Thyroid gland (tissue), 4 donors: ENCODE data around the gene CYGB. TPM values are rescaled to one million over a fixed set of nuclear protein-coding genes. Genes with fewer than 3 reads are reported as not detected.

Experiments used
- DNase-seq, 2 donors: peaks; one replicate each; pipeline ENCODE4 v3.0.0-alpha.2; 2019
- H3K27ac ChIP-seq, 3 donors: fragments of 200-600 bp; sonication (generic); 1 replicate in 2 of 3; 2 replicates in 1 of 3; pipeline ENCODE4 v1.5.1; 2016 to 2019; ENCODE audit warnings: mild to moderate bottlenecking in 1 of 3, moderate library complexity in 1 of 3
- H3K27me3 ChIP-seq: fragments of 200-600 bp; sonication (generic); one replicate; pipeline ENCODE4 v1.5.1; 2019
- H3K36me3 ChIP-seq, 2 donors: fragments of 200-600 bp; sonication (generic); one replicate each; pipeline ENCODE4 v1.5.1; 2016 to 2019
- H3K4me1 ChIP-seq, 2 donors: fragments of 200-600 bp; sonication (generic); one replicate each; pipeline ENCODE4 v1.5.1; 2017 to 2019
- H3K4me3 ChIP-seq, 3 donors: fragments of 200-600 bp; sonication (generic); replicated peaks in 1 of 3; 1 replicate in 2 of 3; 2 replicates in 1 of 3; pipeline ENCODE4 v1.5.1; 2016; ENCODE audit warnings: mild to moderate bottlenecking in 1 of 3
- H3K9me3 ChIP-seq: fragments of 200-600 bp; sonication (generic); one replicate; pipeline ENCODE4 v1.5.1; 2017
- POLR2A ChIP-seq, 2 donors: fragments of 450-650 bp; IDR thresholded peaks; one replicate each; pipeline ENCODE4 v1.6.1; 2017; ENCODE audit warnings: antibody characterized with exemption in 2 of 2, mild to moderate bottlenecking in 2 of 2, moderate library complexity in 1 of 2
- WGBS, 2 donors: methylation state at CpG; one replicate each; pipeline ENCODE4 v1.1.5; 2017; 5-methylcytosine and 5-hydroxymethylcytosine counted together
- intact Hi-C: fragments of 100-400 bp; cut with DNase I; formaldehyde crosslinking; loops from one replicate; pipeline ENCODE4 v1.15.1; 2023
- total RNA-seq, 4 donors: library from RNA; depleted of rRNA; stranded (reverse); fragments of >200 nt; gene quantifications; one replicate each; pipeline ENCODE4 v1.2.3, GENCODE V29; 2016
- TF ChIP-seq, protein P1 (sequence below), 6 experiments: fragments of 200-600 bp in 3 of 6; fragments of 450-650 bp in 3 of 6; sonication (generic) in 3 of 6; IDR thresholded peaks; one replicate each; pipeline ENCODE4 v1.5.1; 2016 to 2019; ENCODE audit warnings: antibody characterized with exemption in 6 of 6, mild to moderate bottlenecking in 2 of 6, inconsistent platforms in 1 of 6, moderate library complexity in 1 of 6

The CYGB gene
- total RNA-seq, 4 donors from 2014 or later: 14.7 to 32.3 (median 25.6) TPM

DNA sequence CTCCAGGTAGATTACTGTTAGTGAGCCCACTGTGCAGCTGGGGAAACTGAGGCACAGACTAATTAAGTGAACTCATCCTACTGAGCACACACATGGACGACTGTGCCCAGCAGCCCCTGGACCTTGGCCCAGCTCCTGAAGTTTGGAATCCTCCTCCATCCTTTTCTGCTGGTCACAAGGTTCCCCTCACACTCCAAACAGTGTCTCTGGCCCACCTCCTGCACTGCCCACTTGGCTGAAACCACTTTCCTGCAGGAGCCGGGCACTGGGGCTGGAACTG lies 39.9 kb downstream of the CYGB start:
- Histone ChIP-seq H3K36me3 (no peaks in the 10 kb centered on the region), H3K9me3 (no peaks in the 10 kb centered on the region), H3K4me1 (peaks cover 47 to 65% of the 10 kb centered on the region in 2 donors), H3K27ac (peak overlapping the region; percentile 80 to 88 (median 85)), H3K4me3 (no peak overlapping the region), H3K27me3 (no peaks in the 10 kb centered on the region)
- no peak for DNase-seq
- WGBS, 2 donors: 31 to 48% methylated on average over 2 of the region's 2 CpGs
- TF ChIP-seq, protein P1, sequence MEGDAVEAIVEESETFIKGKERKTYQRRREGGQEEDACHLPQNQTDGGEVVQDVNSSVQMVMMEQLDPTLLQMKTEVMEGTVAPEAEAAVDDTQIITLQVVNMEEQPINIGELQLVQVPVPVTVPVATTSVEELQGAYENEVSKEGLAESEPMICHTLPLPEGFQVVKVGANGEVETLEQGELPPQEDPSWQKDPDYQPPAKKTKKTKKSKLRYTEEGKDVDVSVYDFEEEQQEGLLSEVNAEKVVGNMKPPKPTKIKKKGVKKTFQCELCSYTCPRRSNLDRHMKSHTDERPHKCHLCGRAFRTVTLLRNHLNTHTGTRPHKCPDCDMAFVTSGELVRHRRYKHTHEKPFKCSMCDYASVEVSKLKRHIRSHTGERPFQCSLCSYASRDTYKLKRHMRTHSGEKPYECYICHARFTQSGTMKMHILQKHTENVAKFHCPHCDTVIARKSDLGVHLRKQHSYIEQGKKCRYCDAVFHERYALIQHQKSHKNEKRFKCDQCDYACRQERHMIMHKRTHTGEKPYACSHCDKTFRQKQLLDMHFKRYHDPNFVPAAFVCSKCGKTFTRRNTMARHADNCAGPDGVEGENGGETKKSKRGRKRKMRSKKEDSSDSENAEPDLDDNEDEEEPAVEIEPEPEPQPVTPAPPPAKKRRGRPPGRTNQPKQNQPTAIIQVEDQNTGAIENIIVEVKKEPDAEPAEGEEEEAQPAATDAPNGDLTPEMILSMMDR (IDR thresholded peaks at IDR 0.05): no peak
- no peak for TF ChIP-seq POLR2A (IDR thresholded peaks at IDR 0.05)
- intact Hi-C loops: loop anchor here (5.0 kb wide), 1 partner anchor 90 kb away; no protein-coding TSS in a partner anchor

DNA sequence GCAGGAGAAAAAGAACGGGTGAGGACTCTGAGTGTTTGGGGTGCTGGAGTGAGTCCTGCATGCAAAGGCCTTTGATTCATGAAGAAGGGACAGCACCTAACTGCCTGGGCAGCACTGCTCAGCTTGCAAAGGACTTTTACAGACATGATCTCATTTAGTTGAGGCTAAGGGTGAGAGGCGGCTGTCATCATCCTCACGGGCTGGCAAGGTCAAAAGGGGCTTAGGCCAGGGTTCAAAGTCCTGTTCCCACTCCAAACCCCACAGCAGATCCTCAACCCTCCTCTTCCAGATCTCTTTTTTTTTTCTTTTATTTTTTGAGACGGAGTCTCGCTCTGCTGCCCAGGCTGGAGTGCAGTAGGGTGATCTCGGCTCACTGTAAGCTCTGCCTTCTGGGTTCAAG lies 41.0 kb downstream of the CYGB start:
- 90 to 93% methylated on average over 6 of the region's 6 CpGs for WGBS, 2 donors
- H3K27ac ChIP-seq: no peak overlapping the region

DNA sequence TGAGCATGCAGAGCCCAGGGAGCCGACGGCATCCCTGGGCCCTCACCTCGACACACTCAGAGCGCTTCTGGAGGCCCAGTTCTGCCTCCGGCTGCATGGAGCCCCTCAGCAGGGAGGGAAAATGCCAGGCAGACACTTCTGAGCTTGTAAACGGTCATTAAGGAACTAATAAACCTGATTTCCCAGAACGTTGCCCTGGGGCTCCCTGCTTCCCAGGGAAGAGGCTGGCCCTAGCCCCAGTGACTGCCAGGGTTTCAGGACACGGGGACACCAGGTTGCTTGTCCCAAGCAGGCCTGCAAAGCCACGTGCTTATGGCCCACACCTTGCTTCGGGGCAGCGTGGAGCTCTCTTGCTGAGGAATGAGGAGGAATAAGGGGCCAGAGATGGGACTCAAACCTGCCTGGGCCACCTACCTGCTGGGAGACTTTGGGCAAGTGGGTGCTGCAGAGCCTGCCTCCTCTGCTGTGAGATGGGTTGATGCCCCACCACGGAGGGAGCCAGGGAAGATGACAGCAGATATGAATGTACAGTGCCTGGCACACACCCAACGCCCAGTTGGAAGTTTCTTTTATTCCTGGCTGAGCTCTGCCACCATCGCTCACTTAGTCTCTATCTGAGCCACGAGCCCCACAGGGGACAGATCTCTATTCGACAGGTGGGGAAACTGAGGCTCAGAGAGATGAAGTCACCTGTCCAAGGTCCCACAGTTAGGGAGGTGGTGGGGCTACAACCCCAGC lies 41.7 kb downstream of the CYGB start:
- Histone ChIP-seq H3K36me3 (no peaks in the 10 kb centered on the region), H3K4me3 (no peak overlapping the region), H3K27ac (no peak overlapping the region), H3K4me1 (peaks cover 49 to 74% of the 10 kb centered on the region in 2 donors), H3K9me3 (no peaks in the 10 kb centered on the region), H3K27me3 (no peaks in the 10 kb centered on the region)
- TF ChIP-seq, protein P1 (IDR thresholded peaks at IDR 0.05): no peak
- TF ChIP-seq POLR2A (IDR thresholded peaks at IDR 0.05): no peak
- intact Hi-C loops: loop anchor here (5.0 kb wide), 1 partner anchor 89 kb away; no protein-coding TSS in a partner anchor
- no peak for DNase-seq
- WGBS, 2 donors: 88% methylated on average over 9 to 15 of the region's 16 CpGs

More for the DNA sequence above, 41.0 kb downstream of the CYGB start:
- no peaks in the 10 kb centered on the region for H3K9me3 ChIP-seq
- peaks cover 50 to 69% of the 10 kb centered on the region in 2 donors for H3K4me1 ChIP-seq
- DNase-seq: no peak
- H3K27me3 ChIP-seq: no peaks in the 10 kb centered on the region
- H3K36me3 ChIP-seq: no peaks in the 10 kb centered on the region
- intact Hi-C loops: loop anchor here (5.0 kb wide), 1 partner anchor 89 kb away; no protein-coding TSS in a partner anchor
- no peak overlapping the region for H3K4me3 ChIP-seq
- no peak for TF ChIP-seq POLR2A (IDR thresholded peaks at IDR 0.05)
- TF ChIP-seq, protein P1 (IDR thresholded peaks at IDR 0.05): no peak

- TF ChIP-seq, protein P1 (IDR thresholded peaks at IDR 0.05): no peak
- no peak for TF ChIP-seq POLR2A (IDR thresholded peaks at IDR 0.05)
- H3K4me1 ChIP-seq: peaks cover 35 to 66% of the 10 kb centered on the region in 2 donors
- H3K4me3 ChIP-seq: no peak overlapping the region
- no peaks in the 10 kb centered on the region for H3K9me3 ChIP-seq
- DNase-seq: no peak
- WGBS, 2 donors: 75 to 88% methylated on average over 16 to 17 of the region's 21 CpGs
- H3K27me3 ChIP-seq: no peaks in the 10 kb centered on the region
- intact Hi-C loops: no loop called here
- H3K36me3 ChIP-seq: no peaks in the 10 kb centered on the region
- H3K27ac ChIP-seq: peak overlapping the region; percentile 41 to 78 (median 42)
Measured at GRCh38 chr17:76493505-76494167, 43.9 kb downstream of the CYGB start.

- WGBS, 2 donors: 35 to 41% methylated on average over 13 to 15 of the region's 15 CpGs
- H3K4me1 ChIP-seq: peaks cover 29 to 60% of the 10 kb centered on the region in 2 donors
- H3K27me3 ChIP-seq: no peaks in the 10 kb centered on the region
- H3K27ac ChIP-seq: peak overlapping the region; percentile 41 to 78 (median 42)
- no peaks in the 10 kb centered on the region for H3K36me3 ChIP-seq
- no peaks in the 10 kb centered on the region for H3K9me3 ChIP-seq
- peak; percentile 21 to 37 for DNase-seq
- no peak overlapping the region for H3K4me3 ChIP-seq
- no peak for TF ChIP-seq POLR2A (IDR thresholded peaks at IDR 0.05)
- TF ChIP-seq, protein P1 (IDR thresholded peaks at IDR 0.05): no peak
- intact Hi-C loops: no loop called here
Measured at GRCh38 chr17:76492989-76493501, 44.5 kb downstream of the CYGB start.
